GM12878 (cell line): ENCODE results near the gene MRPS15.

Experiments
- ATF3 ChIP-seq: IDR thresholded peaks from 2 replicates; pipeline ENCODE4 v1.6.1; 2011; ENCODE audit warnings: low read depth, mild to moderate bottlenecking, low read length, moderate library complexity, borderline replicate concordance; ENCODE audit errors: extremely low read depth
- CTCF ChIP-seq, 3 experiments: IDR thresholded peaks in 2 of 3; conservative IDR thresholded peaks in 1 of 3; 2 replicates each; pipeline ENCODE4 v1.5.1; 2011; ENCODE audit warnings: low read depth in 3 of 3, low read length in 3 of 3, mild to moderate bottlenecking in 3 of 3, control low read depth in 2 of 3, moderate library complexity in 2 of 3, inconsistent platforms in 1 of 3, mixed read lengths in 1 of 3; ENCODE audit not compliant: control insufficient read depth in 2 of 3, insufficient read depth in 1 of 3; ENCODE audit errors: extremely low read depth in 1 of 3
- DPF2 ChIP-seq: fragments of 450-650 bp; IDR thresholded peaks from 2 replicates; pipeline ENCODE4 v1.6.1; 2017; ENCODE audit warnings: mild to moderate bottlenecking
- ETV6 ChIP-seq, 2 experiments: fragments of 450-650 bp in 1 of 2; IDR thresholded peaks in 1 of 2; conservative IDR thresholded peaks in 1 of 2; 2 replicates each; pipeline ENCODE4 v1.6.1; 2014; ENCODE audit warnings: antibody characterized with exemption in 1 of 2, borderline replicate concordance in 1 of 2, low read depth in 1 of 2, mild to moderate bottlenecking in 1 of 2, moderate library complexity in 1 of 2
- EZH2 ChIP-seq: IDR thresholded peaks from 2 replicates; pipeline ENCODE4 v1.6.1; 2012; ENCODE audit warnings: low read depth, mild to moderate bottlenecking, control low read depth, inconsistent platforms, low read length, borderline replicate concordance; ENCODE audit not compliant: control insufficient read depth
- IKZF2 ChIP-seq, 2 experiments: fragments of 450-650 bp; IDR thresholded peaks; 2 replicates each; pipeline ENCODE4 v1.6.1; 2017; ENCODE audit warnings: mild to moderate bottlenecking in 2 of 2, moderate library complexity in 2 of 2
- MTA3 ChIP-seq: IDR thresholded peaks from 2 replicates; pipeline ENCODE4 v1.6.1; 2012; ENCODE audit warnings: low read length, inconsistent platforms, borderline replicate concordance
- NBN ChIP-seq: fragments of 450-650 bp; IDR thresholded peaks from 2 replicates; pipeline ENCODE4 v1.6.1; 2016
- POLR2AphosphoS5 ChIP-seq: IDR thresholded peaks from 2 replicates; pipeline ENCODE4 v1.6.1; 2011; ENCODE audit warnings: mild to moderate bottlenecking, low read length, inconsistent platforms
- RAD51 ChIP-seq: fragments of 450-650 bp; IDR thresholded peaks from 2 replicates; pipeline ENCODE4 v1.6.1; 2016; ENCODE audit warnings: moderate library complexity, mild to moderate bottlenecking, inconsistent platforms
- SP1 ChIP-seq: IDR thresholded peaks from one replicate; pipeline ENCODE4 v1.6.1; 2011; ENCODE audit warnings: low read depth, low read length
- TCF12 ChIP-seq: IDR thresholded peaks from 2 replicates; pipeline ENCODE4 v1.6.1; 2011; ENCODE audit warnings: low read depth, mild to moderate bottlenecking, low read length
- TCF7 ChIP-seq: IDR thresholded peaks from 2 replicates; pipeline ENCODE4 v1.6.1; 2014; ENCODE audit warnings: antibody characterized with exemption, borderline replicate concordance
- USF2 ChIP-seq: IDR thresholded peaks from 2 replicates; pipeline ENCODE4 v1.6.1; 2011; ENCODE audit warnings: low read depth, low read length, improper control_type of control experiment, borderline replicate concordance

- no peak for TF ChIP-seq USF2
- TF ChIP-seq TCF7, result no peak
- no peak for TF ChIP-seq IKZF2 (IDR thresholded peaks at IDR 0.05)
- no peak for TF ChIP-seq CTCF (IDR thresholded peaks at IDR 0.05 in 2 of 3, conservative IDR thresholded peaks at IDR 0.05 in 1 of 3; ENCODE audit: control insufficient read depth in 2 of 3, extremely low read depth in 1 of 3, insufficient read depth in 1 of 3, low read depth in 3 of 3, low read length in 3 of 3)
- no peak for TF ChIP-seq SP1
- no peak for TF ChIP-seq EZH2
- TF ChIP-seq POLR2AphosphoS5, result no peak
- no peak for TF ChIP-seq NBN
- TF ChIP-seq DPF2, result no peak
- TF ChIP-seq RAD51, result no peak
- no peak for TF ChIP-seq ATF3
- TF ChIP-seq ETV6 (conservative IDR thresholded peaks at IDR 0.05 in 1 of 2, IDR thresholded peaks at IDR 0.05 in 1 of 2; ENCODE audit: borderline replicate concordance in 1 of 2, low read depth in 1 of 2), result no peak
- TF ChIP-seq MTA3, result no peak
- no peak for TF ChIP-seq TCF12
Measured at GRCh38 chr1:36494971-36495370, 30.8 kb upstream of the MRPS15 start.
